Pancreas (tissue), 10 donors: ENCODE measurements around the gene HARBI1. TPM values are rescaled to one million over a fixed set of nuclear protein-coding genes. Genes with fewer than 3 reads are reported as not detected.

Experiments used
- ATAC-seq, 4 donors: fragments of 200-7000 bp; cut with Tn5 transposase; one replicate each; pipeline versions ENCODE4 v1.8.0 to v1.9.1; 2020; ENCODE audit warnings: mild to moderate bottlenecking in 4 of 4, moderate library complexity in 4 of 4
- DNase-seq, 6 donors: peaks; one replicate each; pipeline ENCODE4 v3.0.0-alpha.2; 2020
- FAIRE-seq: peaks from 2 replicates; lab custom pipeline; 2012; peaks lifted over from hg19 to GRCh38; lab: Jason Lieb, UNC
- H3K27ac ChIP-seq, 4 donors: fragments of 200-600 bp; sonication (generic); 1 replicate in 3 of 4; 2 replicates in 1 of 4; pipeline versions ENCODE4 v1.5.0 to v1.8.0; 2020
- H3K27me3 ChIP-seq, 4 donors: fragments of 200-600 bp; one replicate each; pipeline ENCODE4 v1.8.0; 2021
- H3K36me3 ChIP-seq, 3 donors: fragments of 200-600 bp; sonication (generic) in 1 of 3; one replicate each; pipeline versions ENCODE4 v1.5.0 to v1.8.0; 2020 to 2021
- H3K4me1 ChIP-seq, 3 donors: fragments of 200-600 bp; one replicate each; pipeline ENCODE4 v1.8.0; 2021
- H3K4me3 ChIP-seq, 4 donors: fragments of 200-600 bp; sonication (generic) in 2 of 4; one replicate each; pipeline versions ENCODE4 v1.5.0 to v1.8.0; 2020 to 2021
- H3K9me3 ChIP-seq, 4 donors: fragments of 200-600 bp; one replicate each; pipeline ENCODE4 v1.8.0; 2021
- WGBS, 2 donors: extraction: QIAGEN DNeasy Blood & Tissue Kit; methylation state at CpG; one replicate each; pipeline ENCODE4 v1.1.7; 2013; 5-methylcytosine and 5-hydroxymethylcytosine counted together
- intact Hi-C, 3 donors: fragments of 100-400 bp; cut with DNase I; formaldehyde crosslinking; loops; one replicate each; pipeline versions ENCODE4 v1.11.1 to v1.14.2; 2022
- polyA plus RNA-seq, 2 donors: library from polyadenylated mRNA; stranded (reverse); fragments of 200-250 nt; gene quantifications; one replicate each; pipeline ENCODE4 v1.2.3, GENCODE V29; 2013
- total RNA-seq, 6 donors: library from RNA; stranded (reverse); fragmentation: NEBNext Ultra II Directional in 4 of 6; extraction: Animal tissue kit (Norgen Biotek cat#: 25700) in 4 of 6; gene quantifications; one replicate each; pipeline versions ENCODE4 v1.2.1 to v1.2.4, GENCODE V29; 2021 to 2023
- TF ChIP-seq, protein P1 (sequence below), 4 donors: fragments of 200-600 bp; sonication (generic) in 3 of 4; IDR thresholded peaks; one replicate each; pipeline versions ENCODE4 v1.5.0 to v1.8.0; 2021; ENCODE audit warnings: antibody characterized with exemption in 4 of 4
- donor health status: healthy with polysubstance abuse.
- donor health status: DM: no; HTN: no; CAD: no; lungs with moderate emphysema.
- donor health status: DM: no; HTN: no; CAD: no.
- donor health status: control.
- donor health status: control.
- donor health status: Bipolar disorder and iron deficiency.
- donor health status: DM: yes; HTN: yes; CAD: no.
- donor health status: DM: no; HTN: no; CAD: no.
- donor health status: DM: no; HTN: no; CAD: no.
- donor health status: DM: yes; HTN: yes; CAD: no.

The HARBI1 gene
- total and polyA plus RNA-seq, 8 donors, result 1.7 to 2.6 (median 2.0) TPM

- TF ChIP-seq, protein P1, sequence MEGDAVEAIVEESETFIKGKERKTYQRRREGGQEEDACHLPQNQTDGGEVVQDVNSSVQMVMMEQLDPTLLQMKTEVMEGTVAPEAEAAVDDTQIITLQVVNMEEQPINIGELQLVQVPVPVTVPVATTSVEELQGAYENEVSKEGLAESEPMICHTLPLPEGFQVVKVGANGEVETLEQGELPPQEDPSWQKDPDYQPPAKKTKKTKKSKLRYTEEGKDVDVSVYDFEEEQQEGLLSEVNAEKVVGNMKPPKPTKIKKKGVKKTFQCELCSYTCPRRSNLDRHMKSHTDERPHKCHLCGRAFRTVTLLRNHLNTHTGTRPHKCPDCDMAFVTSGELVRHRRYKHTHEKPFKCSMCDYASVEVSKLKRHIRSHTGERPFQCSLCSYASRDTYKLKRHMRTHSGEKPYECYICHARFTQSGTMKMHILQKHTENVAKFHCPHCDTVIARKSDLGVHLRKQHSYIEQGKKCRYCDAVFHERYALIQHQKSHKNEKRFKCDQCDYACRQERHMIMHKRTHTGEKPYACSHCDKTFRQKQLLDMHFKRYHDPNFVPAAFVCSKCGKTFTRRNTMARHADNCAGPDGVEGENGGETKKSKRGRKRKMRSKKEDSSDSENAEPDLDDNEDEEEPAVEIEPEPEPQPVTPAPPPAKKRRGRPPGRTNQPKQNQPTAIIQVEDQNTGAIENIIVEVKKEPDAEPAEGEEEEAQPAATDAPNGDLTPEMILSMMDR (IDR thresholded peaks at IDR 0.05), result no peak
- Histone ChIP-seq H3K36me3 (peaks cover 0 to under 1% (median 0%) of the 10 kb centered on the region in 3 donors), H3K9me3 (no peaks in the 10 kb centered on the region), H3K27me3 (no peaks in the 10 kb centered on the region), H3K4me1 (peaks cover 0 to 5% (median 0%) of the 10 kb centered on the region in 3 donors), H3K4me3 (no peak overlapping the region), H3K27ac (no peak overlapping the region)
- FAIRE-seq (no peak), DNase-seq (no peak), ATAC-seq (no peak)
- WGBS, 2 donors, result 96% methylated on average over 5 of the region's 5 CpGs
- intact Hi-C loops, result no loop called here
These were observed 20.5 kb upstream of the HARBI1 start for GRCh38 chr11:46637546-46637945.

- Histone ChIP-seq H3K27me3 (no peaks in the 10 kb centered on the region), H3K36me3 (peaks cover 0 to 10% (median 10%) of the 10 kb centered on the region in 3 donors), H3K9me3 (no peaks in the 10 kb centered on the region), H3K27ac (no peak overlapping the region), H3K4me3 (no peak overlapping the region), H3K4me1 (peaks cover 0 to 5% (median 0%) of the 10 kb centered on the region in 3 donors)
- ATAC-seq (no peak), FAIRE-seq (no peak), DNase-seq (no peak)
- TF ChIP-seq, protein P1 (IDR thresholded peaks at IDR 0.05), result no peak
- intact Hi-C loops, result no loop called here
- WGBS, 2 donors, result 84 to 85% methylated on average over 5 of the region's 5 CpGs
These were observed 18.6 kb upstream of the HARBI1 start for GRCh38 chr11:46635557-46636139.

DNA sequence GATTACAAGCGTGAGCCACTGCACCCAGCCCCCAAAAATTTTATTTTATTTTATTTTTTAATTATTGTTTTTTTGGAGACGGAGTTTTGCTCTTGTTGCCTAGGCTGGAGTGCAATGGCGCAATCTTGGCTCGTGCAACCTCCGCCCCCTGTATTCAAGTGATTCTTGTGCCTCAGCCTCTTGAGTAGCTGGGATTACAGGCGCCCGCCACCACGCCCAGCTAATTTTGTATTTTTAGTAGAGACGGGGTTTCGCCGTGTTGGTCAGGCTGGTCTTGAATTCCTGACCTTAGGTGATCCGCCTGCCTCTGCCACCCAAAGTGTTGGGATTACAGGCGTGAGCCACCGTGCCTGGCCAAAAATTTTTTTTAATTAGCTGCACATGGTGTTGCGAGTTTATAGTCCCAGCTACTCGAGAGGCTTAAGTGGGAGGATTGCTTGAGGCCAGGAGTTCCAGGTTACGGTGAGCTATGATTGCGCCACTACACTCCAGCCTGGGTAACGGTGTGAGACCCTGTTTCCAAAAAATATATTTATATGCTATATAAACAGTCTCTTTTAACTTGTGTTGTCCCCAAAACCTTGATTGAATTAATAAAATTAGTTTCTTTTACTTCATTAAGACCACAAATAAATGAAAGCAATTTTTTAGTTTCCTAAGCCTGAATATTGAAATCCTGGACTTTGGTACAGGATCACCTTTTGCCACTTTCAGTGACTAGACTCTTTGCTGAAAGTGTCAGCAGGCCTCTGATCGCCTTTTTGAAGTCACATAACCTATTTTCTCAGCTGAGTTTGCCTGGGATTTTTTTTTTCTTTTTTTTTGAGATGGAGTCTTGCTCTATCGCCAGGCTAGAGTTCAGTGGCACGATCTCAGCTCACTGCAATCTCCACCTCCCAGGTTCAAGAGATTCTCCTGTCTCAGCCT lies 16.5 kb upstream of the HARBI1 start:
- WGBS, 2 donors, result 95 to 96% methylated on average over 22 of the region's 22 CpGs
- peaks cover 0 to 10% (median 10%) of the 10 kb centered on the region in 3 donors for H3K36me3 ChIP-seq
- no peak overlapping the region for H3K27ac ChIP-seq
- no peak overlapping the region for H3K4me3 ChIP-seq
- TF ChIP-seq, protein P1 (IDR thresholded peaks at IDR 0.05), result no peak
- ATAC-seq, result no peak
- H3K9me3 ChIP-seq, result no peaks in the 10 kb centered on the region
- no peak for FAIRE-seq
- no peak for DNase-seq
- no peaks in the 10 kb centered on the region for H3K27me3 ChIP-seq
- no peaks in the 10 kb centered on the region for H3K4me1 ChIP-seq
- intact Hi-C loops, result no loop called here

GRCh38 chr11:46632502-46632901 lies 15.5 kb upstream of the HARBI1 start:
- Histone ChIP-seq H3K4me1 (no peaks in the 10 kb centered on the region), H3K4me3 (no peak overlapping the region), H3K27me3 (no peaks in the 10 kb centered on the region), H3K9me3 (no peaks in the 10 kb centered on the region), H3K36me3 (peaks cover 0 to 10% (median 10%) of the 10 kb centered on the region in 3 donors), H3K27ac (no peak overlapping the region)
- TF ChIP-seq, protein P1 (IDR thresholded peaks at IDR 0.05), result no peak
- 85 to 88% methylated on average over 1 of the region's 1 CpG for WGBS, 2 donors
- ATAC-seq, result no peak
- no peak for FAIRE-seq
- DNase-seq, result no peak
- intact Hi-C loops, result no loop called here
